CD4-positive, alpha-beta memory T cell (primary cell): ENCODE results near the gene SUGCT. TPM values are rescaled to one million over a fixed set of nuclear protein-coding genes. Genes with fewer than 3 reads are reported as not detected.

Source experiments
- CTCF ChIA-PET: fragments of 350-600 bp; sonication (Branson Sonifier 250); formaldehyde crosslinking; loops from one replicate; lab custom pipeline; 2021; ENCODE audit warnings: inconsistent platforms; ENCODE audit not compliant: partially characterized antibody; lab: Charles Lee
- POLR2A ChIA-PET: fragments of 350-600 bp; sonication (Branson Sonifier 250); formaldehyde crosslinking; loops from one replicate; lab custom pipeline; 2021; ENCODE audit not compliant: partially characterized antibody; lab: Charles Lee
- DNase-seq, 5 donors: peaks; one replicate each; pipeline versions ENCODE4 v3.0.0 to v3.0.0-alpha.2; 2020 to 2022; ENCODE audit warnings: mixed read lengths in 1 of 5
- H3K27ac ChIP-seq: one replicate; pipeline ENCODE4 v1.7.0; 2013; ENCODE audit warnings: low read depth, low read length
- H3K27me3 ChIP-seq: 2 replicates; pipeline ENCODE4 v1.7.0; 2013; ENCODE audit warnings: mild to moderate bottlenecking, low read length, moderate library complexity; ENCODE audit not compliant: insufficient read depth
- H3K36me3 ChIP-seq: 2 replicates; pipeline ENCODE4 v1.7.0; 2013; ENCODE audit warnings: mild to moderate bottlenecking, low read length, moderate library complexity; ENCODE audit not compliant: insufficient read depth
- H3K4me1 ChIP-seq: 2 replicates; pipeline ENCODE4 v1.7.0; 2013; ENCODE audit warnings: mild to moderate bottlenecking, low read length, moderate library complexity; ENCODE audit not compliant: insufficient read depth
- H3K4me3 ChIP-seq, 2 donors: one replicate each; pipeline ENCODE4 v1.7.0; 2013; ENCODE audit warnings: low read length in 2 of 2, mild to moderate bottlenecking in 1 of 2
- H3K9me3 ChIP-seq, 2 donors: one replicate each; pipeline ENCODE4 v1.7.0; 2013; ENCODE audit warnings: low read length in 2 of 2, control low read depth in 1 of 2; ENCODE audit not compliant: control insufficient read depth in 1 of 2
- H3K27ac Mint-ChIP-seq, 7 donors: one replicate each; pipeline ENCODE4 v1.8.0; 2020 to 2021; ENCODE audit warnings: mixed read lengths in 7 of 7, mild to moderate bottlenecking in 6 of 7, inconsistent platforms in 3 of 7, moderate library complexity in 3 of 7
- H3K27me3 Mint-ChIP-seq, 2 donors: one replicate each; pipeline ENCODE4 v1.8.0; 2020 to 2021; ENCODE audit warnings: mixed read lengths in 2 of 2
- H3K36me3 Mint-ChIP-seq, 2 donors: one replicate each; pipeline ENCODE4 v1.8.0; 2020 to 2021; ENCODE audit warnings: mixed read lengths in 2 of 2, inconsistent platforms in 1 of 2, mild to moderate bottlenecking in 1 of 2
- H3K4me1 Mint-ChIP-seq, 4 donors: one replicate each; pipeline ENCODE4 v1.8.0; 2020 to 2021; ENCODE audit warnings: mixed read lengths in 4 of 4, mild to moderate bottlenecking in 1 of 4
- H3K4me3 Mint-ChIP-seq, 8 donors: one replicate each; pipeline ENCODE4 v1.8.0; 2020 to 2021; ENCODE audit warnings: mixed read lengths in 8 of 8, mild to moderate bottlenecking in 7 of 8, moderate library complexity in 6 of 8, inconsistent platforms in 3 of 8
- H3K9me3 Mint-ChIP-seq, 8 donors: one replicate each; pipeline ENCODE4 v1.8.0; 2020 to 2021; ENCODE audit warnings: mixed read lengths in 8 of 8, mild to moderate bottlenecking in 5 of 8, inconsistent platforms in 3 of 8, moderate library complexity in 1 of 8
- intact Hi-C: fragments of 100-400 bp; cut with micrococcal nuclease; formaldehyde crosslinking; loops from one replicate; pipeline ENCODE4 v1.15.1; 2023
- polyA plus RNA-seq, 2 donors: library from polyadenylated mRNA; unstranded; fragments of 300-500 nt; fragmentation: Illumina TruSeq; gene quantifications; one replicate each; pipeline ENCODE4 v1.2.3, GENCODE V29; 2021
- total RNA-seq, 2 experiments: library from RNA; stranded (reverse); gene quantifications; one replicate each; pipeline ENCODE4 v1.2.3, GENCODE V29; 2021

SUGCT gene
- total and polyA plus RNA-seq, 4 experiments from 2014 or later = 0.41 to 4.4 (median 1.2) TPM

DNA sequence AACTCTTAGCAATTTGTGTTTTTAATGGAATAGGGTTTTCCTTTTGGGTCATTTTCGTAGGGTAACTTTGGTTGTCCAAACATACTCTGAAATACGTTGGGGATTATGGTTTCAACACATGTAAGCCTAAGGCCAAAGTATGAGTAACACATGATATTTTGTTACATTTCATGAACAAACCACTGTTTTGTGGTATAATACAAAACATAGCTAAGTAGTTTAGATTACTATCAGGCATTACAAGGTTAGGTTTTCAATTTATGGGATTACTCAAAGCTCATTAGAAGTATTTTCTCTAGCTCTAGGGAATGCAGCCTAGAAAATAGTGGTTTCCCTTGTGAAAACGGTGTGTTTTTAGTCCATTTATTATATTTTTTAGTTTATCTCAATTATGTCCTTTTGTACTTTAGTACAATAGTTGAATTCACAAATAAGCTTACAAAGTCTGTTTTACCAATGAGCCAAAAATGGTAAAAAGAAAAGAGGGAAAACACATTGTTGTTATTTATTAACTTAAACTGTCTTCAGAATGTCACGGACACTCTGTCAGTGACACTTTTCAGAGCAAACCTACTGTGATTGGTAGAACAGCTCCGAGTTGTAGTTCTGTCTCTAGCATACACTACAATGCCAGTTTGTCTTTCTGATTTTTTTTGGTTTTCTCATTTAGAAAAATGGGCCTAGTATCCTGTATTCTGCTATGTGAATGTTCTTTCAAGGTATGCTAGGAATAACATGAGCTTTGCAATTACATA is 473.7 kb downstream of the SUGCT start:
- no peak overlapping the region for H3K27ac ChIP-seq
- DNase-seq = no peak
- Mint-ChIP-seq H3K4me1 (no peaks in the 10 kb centered on the region), H3K9me3 (peaks cover 2 to 34% (median 23%) of the 10 kb centered on the region in 8 donors), H3K4me3 (no peak overlapping the region), H3K36me3 (no peaks in the 10 kb centered on the region), H3K27ac (no peak overlapping the region), H3K27me3 (no peaks in the 10 kb centered on the region)
- H3K9me3 ChIP-seq = no peaks in the 10 kb centered on the region
- H3K4me3 ChIP-seq = no peak overlapping the region
- no peaks in the 10 kb centered on the region for H3K4me1 ChIP-seq
- H3K36me3 ChIP-seq = no peaks in the 10 kb centered on the region
- POLR2A ChIA-PET = no interaction called here
- no peaks in the 10 kb centered on the region for H3K27me3 ChIP-seq
- intact Hi-C loops = no loop called here
- CTCF ChIA-PET = interaction anchor here (0.9 kb wide), 1 partner anchor 9 kb away, joined by 4 read pairs; no protein-coding TSS in a partner anchor

DNA sequence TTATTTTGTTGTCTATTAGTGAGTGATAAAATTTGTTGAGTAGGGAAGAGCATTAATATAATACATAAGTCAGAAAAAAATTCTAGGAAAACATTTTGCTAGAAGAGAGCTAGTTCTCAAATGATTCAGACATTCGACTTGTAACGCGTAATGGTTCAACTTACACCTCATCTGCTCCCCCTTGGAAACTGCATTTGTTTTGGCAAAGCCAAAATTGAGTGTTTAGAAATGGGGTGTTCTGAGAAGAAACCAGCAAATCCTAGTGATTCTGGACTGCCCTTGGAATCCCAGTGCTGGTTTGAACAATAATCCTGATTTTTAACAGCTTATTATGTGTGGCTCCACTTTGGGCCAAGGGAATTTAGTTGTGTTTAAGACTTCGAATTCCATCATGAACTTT is 475.7 kb downstream of the SUGCT start:
- Mint-ChIP-seq H3K4me3 (no peak overlapping the region), H3K9me3 (peaks cover 2 to 32% (median 18%) of the 10 kb centered on the region in 8 donors), H3K36me3 (no peaks in the 10 kb centered on the region), H3K27ac (no peak overlapping the region), H3K4me1 (no peaks in the 10 kb centered on the region), H3K27me3 (no peaks in the 10 kb centered on the region)
- Histone ChIP-seq H3K27me3 (no peaks in the 10 kb centered on the region), H3K27ac (no peak overlapping the region), H3K4me3 (no peak overlapping the region), H3K36me3 (no peaks in the 10 kb centered on the region), H3K4me1 (no peaks in the 10 kb centered on the region), H3K9me3 (no peaks in the 10 kb centered on the region)
- no peak for DNase-seq
- POLR2A ChIA-PET = no interaction called here
- CTCF ChIA-PET = no interaction called here
- intact Hi-C loops = no loop called here

DNA sequence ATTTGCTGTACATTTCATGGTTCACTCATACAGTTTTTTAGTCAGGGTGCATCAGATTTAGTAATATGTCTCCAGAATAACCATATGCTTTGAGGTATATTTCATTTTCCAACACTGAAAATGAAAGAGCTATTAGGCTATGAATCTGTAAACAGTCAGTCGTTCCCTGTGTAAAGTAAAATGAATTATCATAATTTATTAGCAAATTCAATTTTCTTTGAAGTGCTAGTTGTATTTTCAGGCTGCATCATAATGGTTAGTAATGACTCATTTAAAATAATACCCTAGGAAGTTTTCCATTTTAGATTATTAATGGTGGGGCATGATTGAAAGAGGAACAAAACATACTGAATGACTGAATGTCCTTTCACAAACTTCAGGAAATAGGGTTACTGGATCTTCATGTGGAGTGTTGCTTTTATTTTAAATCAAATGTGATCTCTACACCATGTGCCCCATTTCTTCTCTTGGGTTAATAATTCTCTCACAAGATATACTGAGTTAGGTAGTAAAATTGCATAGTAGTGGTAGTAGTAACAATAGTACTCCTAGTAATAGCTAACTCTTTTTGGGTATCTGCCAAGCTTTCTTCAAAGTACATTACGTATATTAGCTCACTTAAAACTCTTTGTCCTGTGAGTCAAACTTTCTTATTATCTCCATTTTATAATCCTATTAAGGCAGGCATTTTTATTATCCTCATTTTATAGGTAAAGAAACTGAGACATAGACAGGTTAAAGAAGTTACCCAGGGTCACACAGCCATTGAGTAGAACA is 476.5 kb downstream of the SUGCT start:
- intact Hi-C loops = no loop called here
- ChIA-PET POLR2A (no interaction called here), CTCF (no interaction called here)
- H3K27ac Mint-ChIP-seq = no peak overlapping the region
- no peaks in the 10 kb centered on the region for H3K9me3 ChIP-seq
- no peaks in the 10 kb centered on the region for H3K4me1 Mint-ChIP-seq
- no peaks in the 10 kb centered on the region for H3K27me3 Mint-ChIP-seq
- H3K36me3 ChIP-seq = no peaks in the 10 kb centered on the region
- no peak for DNase-seq
- H3K36me3 Mint-ChIP-seq = no peaks in the 10 kb centered on the region
- H3K9me3 Mint-ChIP-seq = peaks cover 2 to 31% (median 10%) of the 10 kb centered on the region in 8 donors
- no peak overlapping the region for H3K4me3 Mint-ChIP-seq
- no peaks in the 10 kb centered on the region for H3K4me1 ChIP-seq
- H3K27ac ChIP-seq = no peak overlapping the region
- no peaks in the 10 kb centered on the region for H3K27me3 ChIP-seq
- H3K4me3 ChIP-seq = no peak overlapping the region

DNA sequence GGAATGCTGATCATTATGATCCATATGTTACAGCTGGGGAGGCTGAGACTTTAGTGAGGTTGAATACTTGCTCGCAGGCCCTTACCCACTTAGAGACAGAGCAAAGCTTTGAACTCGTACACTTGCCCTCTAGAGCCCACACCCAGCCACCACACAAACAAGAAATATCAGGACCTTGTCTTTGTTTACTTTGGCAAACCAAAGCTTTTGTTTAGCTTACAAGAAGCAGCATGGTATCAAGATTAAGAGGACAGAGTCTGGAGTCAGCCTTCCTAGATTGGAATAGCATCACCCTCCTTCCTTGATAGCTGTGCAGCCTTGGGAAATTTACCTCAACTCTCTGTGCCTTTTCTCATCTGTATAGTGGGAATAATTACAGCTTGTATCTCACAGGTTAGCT is 477.5 kb downstream of the SUGCT start:
- H3K4me3 Mint-ChIP-seq = no peak overlapping the region
- Histone ChIP-seq H3K36me3 (no peaks in the 10 kb centered on the region), H3K4me3 (no peak overlapping the region), H3K27ac (no peak overlapping the region), H3K27me3 (no peaks in the 10 kb centered on the region), H3K9me3 (no peaks in the 10 kb centered on the region), H3K4me1 (no peaks in the 10 kb centered on the region)
- no peaks in the 10 kb centered on the region for H3K27me3 Mint-ChIP-seq
- POLR2A ChIA-PET = no interaction called here
- H3K9me3 Mint-ChIP-seq = peaks cover 2 to 30% (median 10%) of the 10 kb centered on the region in 8 donors
- no peaks in the 10 kb centered on the region for H3K4me1 Mint-ChIP-seq
- no peak overlapping the region for H3K27ac Mint-ChIP-seq
- intact Hi-C loops = no loop called here
- no peaks in the 10 kb centered on the region for H3K36me3 Mint-ChIP-seq
- CTCF ChIA-PET = no interaction called here
- DNase-seq = no peak

DNA sequence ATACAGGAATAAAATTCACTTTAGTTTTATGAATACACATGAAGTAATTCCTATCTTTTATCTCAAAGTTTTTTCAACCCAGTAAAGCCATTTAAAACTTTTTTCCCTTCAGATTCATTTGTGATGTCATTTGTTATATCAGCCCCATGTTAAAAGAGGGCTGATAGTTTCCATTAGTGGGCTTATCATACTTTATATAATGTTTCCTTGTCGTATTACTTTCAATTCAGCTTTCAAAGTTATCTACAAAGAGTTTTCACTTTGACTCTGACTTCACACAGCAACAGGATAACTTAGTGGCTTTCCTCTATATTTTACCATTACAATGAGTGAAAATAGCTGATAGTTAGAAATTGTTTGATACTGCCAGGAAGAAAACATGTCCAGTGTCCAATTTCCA is 484.8 kb downstream of the SUGCT start:
- Histone ChIP-seq H3K36me3 (no peaks in the 10 kb centered on the region), H3K4me3 (no peak overlapping the region), H3K27me3 (no peaks in the 10 kb centered on the region), H3K27ac (no peak overlapping the region), H3K4me1 (no peaks in the 10 kb centered on the region), H3K9me3 (no peaks in the 10 kb centered on the region)
- ChIA-PET CTCF (no interaction called here), POLR2A (no interaction called here)
- DNase-seq = no peak
- Mint-ChIP-seq H3K27me3 (no peaks in the 10 kb centered on the region), H3K27ac (no peak overlapping the region), H3K9me3 (peaks cover 0 to 22% (median 3%) of the 10 kb centered on the region in 8 donors), H3K4me1 (no peaks in the 10 kb centered on the region), H3K36me3 (no peaks in the 10 kb centered on the region), H3K4me3 (no peak overlapping the region)
- intact Hi-C loops = no loop called here

DNA sequence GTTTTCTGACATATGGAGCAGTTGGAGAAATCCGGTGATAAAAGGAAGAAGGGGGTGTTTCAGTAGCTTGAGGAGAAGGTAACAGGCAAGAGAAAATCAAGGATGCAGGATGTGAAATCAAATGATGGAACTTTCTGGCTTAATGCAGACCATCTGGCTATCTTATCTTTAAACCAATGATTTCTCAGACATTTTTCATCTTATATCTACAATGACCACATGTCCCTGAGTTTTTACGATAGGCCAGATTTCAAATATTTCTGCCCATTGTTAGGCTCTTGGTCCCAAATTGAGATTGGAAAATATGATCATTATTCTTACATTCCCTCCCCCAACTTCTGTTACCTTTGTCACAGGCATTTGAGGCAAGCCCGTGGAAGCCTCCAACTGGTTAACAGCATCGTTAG is 486.8 kb downstream of the SUGCT start:
- Mint-ChIP-seq H3K4me1 (no peaks in the 10 kb centered on the region), H3K27me3 (peaks cover 0 to 3% of the 10 kb centered on the region in 2 donors), H3K27ac (no peak overlapping the region), H3K36me3 (no peaks in the 10 kb centered on the region), H3K9me3 (peaks cover 0 to 24% (median 6%) of the 10 kb centered on the region in 8 donors), H3K4me3 (no peak overlapping the region)
- Histone ChIP-seq H3K27me3 (no peaks in the 10 kb centered on the region), H3K27ac (no peak overlapping the region), H3K4me3 (no peak overlapping the region), H3K9me3 (no peaks in the 10 kb centered on the region), H3K4me1 (no peaks in the 10 kb centered on the region), H3K36me3 (no peaks in the 10 kb centered on the region)
- no peak for DNase-seq
- CTCF ChIA-PET = no interaction called here
- intact Hi-C loops = no loop called here
- POLR2A ChIA-PET = no interaction called here

DNA sequence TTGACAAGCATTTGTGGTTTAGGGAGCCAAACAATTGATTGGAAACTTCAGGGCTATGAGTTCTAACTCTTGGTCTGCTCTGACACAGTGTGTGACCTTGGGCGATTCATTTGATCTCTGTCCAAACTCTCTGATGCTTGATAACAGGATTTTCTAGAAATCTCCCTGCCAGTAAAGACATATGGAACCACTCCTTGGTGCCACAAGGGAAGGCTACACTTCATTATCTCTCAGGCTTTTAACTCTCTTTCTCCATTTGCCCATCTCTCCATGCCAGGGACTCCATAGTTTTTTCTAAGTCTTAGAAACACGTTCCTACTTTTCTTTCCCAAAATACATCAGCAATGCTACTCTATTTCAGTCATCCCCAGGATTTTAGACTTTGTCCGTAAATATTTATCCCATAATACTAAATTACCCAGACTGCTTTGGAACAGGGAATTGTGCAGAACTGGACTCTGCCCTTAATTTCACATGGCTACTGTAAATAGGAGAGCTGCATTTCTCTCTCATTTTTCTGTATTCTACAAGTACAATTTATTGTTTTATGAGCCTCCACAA is 488.2 kb downstream of the SUGCT start:
- Mint-ChIP-seq H3K36me3 (no peaks in the 10 kb centered on the region), H3K4me3 (no peak overlapping the region), H3K27ac (no peak overlapping the region), H3K9me3 (peaks cover 0 to 21% (median 8%) of the 10 kb centered on the region in 8 donors), H3K27me3 (peaks cover 0 to 3% of the 10 kb centered on the region in 2 donors), H3K4me1 (peaks cover 0 to 1% (median 0%) of the 10 kb centered on the region in 4 donors)
- POLR2A ChIA-PET = no interaction called here
- Histone ChIP-seq H3K27me3 (no peaks in the 10 kb centered on the region), H3K4me3 (no peak overlapping the region), H3K27ac (no peak overlapping the region), H3K9me3 (no peaks in the 10 kb centered on the region), H3K4me1 (no peaks in the 10 kb centered on the region), H3K36me3 (no peaks in the 10 kb centered on the region)
- CTCF ChIA-PET = no interaction called here
- intact Hi-C loops = no loop called here
- DNase-seq = no peak
